ENCODE results near the gene RAMP1.

DNA sequence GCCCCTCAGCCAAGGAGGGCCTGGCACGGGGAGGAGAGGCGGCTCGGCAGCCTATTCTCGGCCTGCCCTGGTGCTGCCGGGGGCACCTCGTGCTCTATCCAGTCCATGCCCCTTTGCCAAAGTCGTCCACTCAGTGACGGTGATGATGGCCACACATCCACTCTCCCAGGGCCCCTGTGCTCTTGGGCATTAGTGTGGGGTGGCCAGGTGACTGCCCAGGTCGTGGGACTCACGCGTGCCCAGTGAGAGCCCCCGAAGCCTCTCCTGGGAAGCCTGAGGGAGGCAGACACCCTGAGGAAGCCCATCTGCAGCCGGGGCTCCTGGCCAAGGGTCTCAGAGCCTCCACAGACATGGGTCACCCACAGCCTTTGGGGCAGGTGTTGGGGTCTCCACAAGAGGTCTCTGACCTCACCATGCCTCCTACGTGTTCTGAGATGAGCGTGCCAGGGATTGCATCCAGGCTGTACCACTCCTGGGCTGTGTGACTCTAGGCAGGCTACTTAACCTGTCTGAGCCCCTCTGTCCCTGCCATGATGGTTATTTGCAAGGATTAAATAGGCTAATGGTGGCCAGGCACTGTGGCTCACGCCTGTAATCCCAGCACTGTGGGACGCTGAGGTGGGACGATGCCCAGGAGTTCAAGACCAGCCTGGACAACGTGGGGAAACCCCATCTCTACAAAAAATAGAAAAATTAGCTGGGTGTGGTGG is 12.9 kb downstream of the RAMP1 start:
- TF ChIP-seq CTCF (IDR thresholded peaks at IDR 0.05; ENCODE audit: low read depth, low read length) (no peak), POLR2A (IDR thresholded peaks at IDR 0.05; ENCODE audit: extremely low read depth, insufficient read length) (no peak)

Data from NB4 (cell line).